Colonic mucosa (tissue), 4 donors: Measurements from ENCODE around the gene ANKHD1. TPM values are rescaled to one million over a fixed set of nuclear protein-coding genes. Genes with fewer than 3 reads are reported as not detected.

Source experiments
- DNase-seq: peaks from one replicate; pipeline ENCODE4 v3.0.0-alpha.2; 2020
- H3K27ac ChIP-seq: fragments of 200-600 bp; one replicate; pipeline ENCODE4 v1.8.0; 2021
- H3K27me3 ChIP-seq: fragments of 200-600 bp; one replicate; pipeline ENCODE4 v1.8.0; 2021
- H3K36me3 ChIP-seq: fragments of 200-600 bp; one replicate; pipeline ENCODE4 v1.8.0; 2021
- H3K4me1 ChIP-seq: fragments of 200-600 bp; one replicate; pipeline ENCODE4 v1.8.0; 2021; ENCODE audit warnings: mild to moderate bottlenecking
- H3K4me3 ChIP-seq: fragments of 200-600 bp; one replicate; pipeline ENCODE4 v1.8.0; 2021
- H3K9ac ChIP-seq, 2 donors: one replicate each; pipeline ENCODE4 v1.7.0; 2013; ENCODE audit warnings: control low read depth in 2 of 2, low read depth in 2 of 2, low read length in 2 of 2
- H3K9me3 ChIP-seq: fragments of 200-600 bp; one replicate; pipeline ENCODE4 v1.8.0; 2021
- intact Hi-C: fragments of 100-400 bp; cut with DNase I; formaldehyde crosslinking; loops from one replicate; pipeline ENCODE4 v1.14.1; 2022
- total RNA-seq, 2 donors: library from RNA; stranded (reverse); fragmentation: NEBNext Ultra II Directional in 1 of 2; extraction: Animal tissue kit (Norgen Biotek cat#: 25700) in 1 of 2; gene quantifications; one replicate each; pipeline ENCODE4 v1.2.1, GENCODE V29; 2021
- TF ChIP-seq, protein P1 (sequence below): fragments of 200-600 bp; IDR thresholded peaks from one replicate; pipeline ENCODE4 v1.8.0; 2022; ENCODE audit warnings: antibody characterized with exemption, mild to moderate bottlenecking
- donor health status: healthy.
- donor health status: DM: no; HTN: no; CAD: no.
- donor health status: DM: no; HTN: no; CAD: no.

Gene ANKHD1
- total RNA-seq, 2 donors from 2014 or later = 108 to 115 TPM

DNA sequence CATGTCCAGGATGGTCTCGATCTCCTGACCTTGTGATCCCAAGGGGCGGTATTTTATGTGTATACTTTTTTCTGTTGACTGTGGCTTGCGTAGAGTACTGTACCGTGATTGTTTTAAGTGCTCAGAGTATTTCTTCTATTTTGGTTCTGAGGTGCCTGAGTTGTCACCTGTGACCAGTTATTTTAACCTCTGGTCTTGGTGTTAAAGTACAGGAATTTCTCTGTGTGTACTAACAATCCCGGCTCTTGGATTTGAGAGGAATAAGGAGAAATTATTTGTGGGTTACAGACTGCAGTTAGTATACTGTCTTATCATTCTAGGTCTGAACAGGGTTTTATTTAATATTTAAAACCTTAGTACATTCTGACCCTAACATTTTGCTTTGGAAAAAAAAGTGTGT is 2.0 kb downstream of the ANKHD1 start:
- H3K4me1 ChIP-seq = peaks cover 9% of the 10 kb centered on the region
- peak overlapping the region in 1 of 2 donors; percentile 13 for H3K9ac ChIP-seq
- TF ChIP-seq, protein P1, sequence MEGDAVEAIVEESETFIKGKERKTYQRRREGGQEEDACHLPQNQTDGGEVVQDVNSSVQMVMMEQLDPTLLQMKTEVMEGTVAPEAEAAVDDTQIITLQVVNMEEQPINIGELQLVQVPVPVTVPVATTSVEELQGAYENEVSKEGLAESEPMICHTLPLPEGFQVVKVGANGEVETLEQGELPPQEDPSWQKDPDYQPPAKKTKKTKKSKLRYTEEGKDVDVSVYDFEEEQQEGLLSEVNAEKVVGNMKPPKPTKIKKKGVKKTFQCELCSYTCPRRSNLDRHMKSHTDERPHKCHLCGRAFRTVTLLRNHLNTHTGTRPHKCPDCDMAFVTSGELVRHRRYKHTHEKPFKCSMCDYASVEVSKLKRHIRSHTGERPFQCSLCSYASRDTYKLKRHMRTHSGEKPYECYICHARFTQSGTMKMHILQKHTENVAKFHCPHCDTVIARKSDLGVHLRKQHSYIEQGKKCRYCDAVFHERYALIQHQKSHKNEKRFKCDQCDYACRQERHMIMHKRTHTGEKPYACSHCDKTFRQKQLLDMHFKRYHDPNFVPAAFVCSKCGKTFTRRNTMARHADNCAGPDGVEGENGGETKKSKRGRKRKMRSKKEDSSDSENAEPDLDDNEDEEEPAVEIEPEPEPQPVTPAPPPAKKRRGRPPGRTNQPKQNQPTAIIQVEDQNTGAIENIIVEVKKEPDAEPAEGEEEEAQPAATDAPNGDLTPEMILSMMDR = no peak

DNA sequence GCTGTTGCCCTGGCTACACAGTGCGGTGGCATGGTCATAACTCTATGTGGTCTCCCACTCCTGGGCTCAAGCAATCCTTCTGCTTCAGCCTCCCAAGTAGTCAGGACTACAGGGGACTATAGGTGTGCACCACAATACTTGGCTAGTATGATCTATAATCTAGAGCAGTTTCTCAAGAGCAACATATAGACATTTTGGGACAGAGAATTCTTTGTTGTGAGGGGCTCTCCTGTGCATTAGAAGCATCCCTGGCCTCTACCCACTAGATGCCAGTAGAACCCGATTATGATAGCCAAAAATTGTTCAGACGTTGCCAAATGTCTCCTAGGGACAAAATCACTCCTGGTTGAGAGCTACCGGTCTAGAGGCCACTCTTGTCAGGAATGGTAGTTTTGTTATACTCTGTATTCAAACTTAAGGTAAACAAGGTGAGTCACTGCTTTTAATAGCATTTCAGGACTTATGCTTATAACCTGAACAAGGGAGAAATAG is 7.2 kb downstream of the ANKHD1 start:
- Histone ChIP-seq H3K9me3 (no peaks in the 10 kb centered on the region), H3K36me3 (no peaks in the 10 kb centered on the region), H3K27me3 (no peaks in the 10 kb centered on the region), H3K4me3 (no peak overlapping the region), H3K27ac (no peak overlapping the region), H3K9ac (no peak overlapping the region), H3K4me1 (peaks cover 2% of the 10 kb centered on the region)
- no peak for DNase-seq
- intact Hi-C loops = no loop called here
- TF ChIP-seq, protein P1 = no peak

More for the DNA sequence above, 2.0 kb downstream of the ANKHD1 start:
- H3K27me3 ChIP-seq = no peaks in the 10 kb centered on the region
- intact Hi-C loops = no loop called here
- H3K4me3 ChIP-seq = peak overlapping the region; percentile 92
- no peak for DNase-seq
- H3K36me3 ChIP-seq = no peaks in the 10 kb centered on the region
- H3K27ac ChIP-seq = no peak overlapping the region
- H3K9me3 ChIP-seq = no peaks in the 10 kb centered on the region

GRCh38 chr5:140413230-140413629 is 11.6 kb downstream of the ANKHD1 start:
- intact Hi-C loops = no loop called here
- TF ChIP-seq, protein P1 = no peak

DNA sequence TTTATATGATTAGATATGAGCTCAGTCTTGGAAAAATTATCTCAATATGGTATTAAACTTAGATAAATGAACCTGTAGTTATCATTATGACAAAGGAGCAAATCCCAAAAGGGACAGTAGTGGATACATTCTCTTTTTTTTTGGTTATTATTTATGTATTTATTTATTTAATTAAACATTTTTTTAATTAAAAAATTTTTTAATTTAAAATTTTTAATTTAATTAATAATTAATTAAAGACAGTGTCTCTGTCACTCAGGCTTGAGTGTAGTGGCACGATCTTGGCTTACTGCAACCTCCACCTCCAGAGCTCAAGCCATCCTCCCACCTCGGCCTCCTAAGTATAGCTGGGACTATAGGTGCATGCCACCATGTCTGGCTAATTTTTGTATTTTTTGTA is 15.6 kb downstream of the ANKHD1 start:
- no peak overlapping the region for H3K27ac ChIP-seq
- H3K4me3 ChIP-seq = no peak overlapping the region
- H3K36me3 ChIP-seq = no peaks in the 10 kb centered on the region
- DNase-seq = no peak
- TF ChIP-seq, protein P1 = no peak
- intact Hi-C loops = no loop called here
- no peaks in the 10 kb centered on the region for H3K27me3 ChIP-seq
- H3K9ac ChIP-seq = no peak overlapping the region
- H3K9me3 ChIP-seq = no peaks in the 10 kb centered on the region
- no peaks in the 10 kb centered on the region for H3K4me1 ChIP-seq

More at GRCh38 chr5:140413230-140413629, 11.6 kb downstream of the ANKHD1 start:
- Histone ChIP-seq H3K9me3 (no peaks in the 10 kb centered on the region), H3K36me3 (no peaks in the 10 kb centered on the region), H3K4me3 (no peak overlapping the region), H3K27me3 (no peaks in the 10 kb centered on the region), H3K27ac (no peak overlapping the region), H3K9ac (no peak overlapping the region), H3K4me1 (no peaks in the 10 kb centered on the region)
- no peak for DNase-seq

- Histone ChIP-seq H3K27ac (no peak overlapping the region), H3K27me3 (no peaks in the 10 kb centered on the region), H3K4me1 (no peaks in the 10 kb centered on the region), H3K4me3 (no peak overlapping the region), H3K9ac (no peak overlapping the region), H3K9me3 (no peaks in the 10 kb centered on the region), H3K36me3 (no peaks in the 10 kb centered on the region)
- TF ChIP-seq, protein P1 = no peak
- intact Hi-C loops = no loop called here
- DNase-seq = no peak
These were observed 17.4 kb downstream of the ANKHD1 start for GRCh38 chr5:140418862-140419520.
